HEK293 (cell line): ENCODE measurements around the gene STK32C.

Experiments used
- CTCF ChIP-seq: fragments of 450-650 bp; formaldehyde crosslinking; IDR thresholded peaks from 2 replicates; pipeline ENCODE4 v1.5.1; 2016; ENCODE audit warnings: missing biosample characterization, missing genetic modification characterization
- KLF8 ChIP-seq: fragments of 450-650 bp; formaldehyde crosslinking; IDR thresholded peaks from 2 replicates; pipeline ENCODE4 v1.5.1; 2016; ENCODE audit warnings: missing biosample characterization, missing genetic modification characterization
- SP7 ChIP-seq: fragments of 450-650 bp; formaldehyde crosslinking; IDR thresholded peaks from 2 replicates; pipeline ENCODE4 v1.5.1; 2016; ENCODE audit warnings: missing biosample characterization, missing genetic modification characterization
- WT1 ChIP-seq: fragments of 450-650 bp; formaldehyde crosslinking; IDR thresholded peaks from 2 replicates; pipeline ENCODE4 v1.5.1; 2016; ENCODE audit warnings: missing biosample characterization, missing genetic modification characterization
- ZBTB17 ChIP-seq: fragments of 450-650 bp; formaldehyde crosslinking; IDR thresholded peaks from 2 replicates; pipeline ENCODE4 v1.5.1; 2016; ENCODE audit warnings: missing biosample characterization, missing genetic modification characterization
- ZNF138 ChIP-seq: fragments of 450-650 bp; formaldehyde crosslinking; IDR thresholded peaks from 2 replicates; pipeline ENCODE4 v1.5.1; 2016; ENCODE audit warnings: missing biosample characterization, missing genetic modification characterization, borderline replicate concordance
- ZNF335 ChIP-seq: fragments of 450-650 bp; formaldehyde crosslinking; conservative IDR thresholded peaks from 2 replicates; pipeline ENCODE4 v1.5.1; 2016; ENCODE audit warnings: missing biosample characterization, missing genetic modification characterization
- ZNF350 ChIP-seq: fragments of 450-650 bp; formaldehyde crosslinking; IDR thresholded peaks from 2 replicates; pipeline ENCODE4 v1.5.0; 2017; ENCODE audit warnings: missing biosample characterization, mild to moderate bottlenecking, missing genetic modification characterization
- ZNF404 ChIP-seq: fragments of 450-650 bp; formaldehyde crosslinking; IDR thresholded peaks from 2 replicates; pipeline ENCODE4 v1.5.1; 2017; ENCODE audit warnings: missing biosample characterization, missing genetic modification characterization
- ZNF580 ChIP-seq: fragments of 450-650 bp; formaldehyde crosslinking; IDR thresholded peaks from 2 replicates; pipeline ENCODE4 v1.5.1; 2016; ENCODE audit warnings: missing biosample characterization, missing genetic modification characterization
- ZNF777 ChIP-seq: fragments of 450-650 bp; formaldehyde crosslinking; IDR thresholded peaks from 2 replicates; pipeline ENCODE4 v1.5.1; 2017; ENCODE audit warnings: missing biosample characterization, missing genetic modification characterization, borderline replicate concordance
- ZNF785 ChIP-seq: fragments of 450-650 bp; formaldehyde crosslinking; IDR thresholded peaks from 2 replicates; pipeline ENCODE4 v1.5.1; 2016; ENCODE audit warnings: missing biosample characterization, missing genetic modification characterization
- ZSCAN23 ChIP-seq: fragments of 450-650 bp; formaldehyde crosslinking; IDR thresholded peaks from 2 replicates; pipeline ENCODE4 v1.5.1; 2016; ENCODE audit warnings: missing biosample characterization, missing genetic modification characterization
- ZSCAN5A ChIP-seq: fragments of 450-650 bp; formaldehyde crosslinking; IDR thresholded peaks from 2 replicates; pipeline ENCODE4 v1.5.1; 2016; ENCODE audit warnings: missing biosample characterization, missing genetic modification characterization

- TF ChIP-seq ZSCAN23 (tag by site-specific recombination) (no peak), ZNF785 (tag by site-specific recombination) (no peak), SP7 (tag by site-specific recombination) (no peak), CTCF (tag by site-specific recombination) (no peak), ZNF777 (tag by site-specific recombination) (no peak), WT1 (tag by site-specific recombination) (no peak), ZNF404 (tag by site-specific recombination) (no peak), ZNF350 (no peak), ZNF138 (tag by site-specific recombination) (no peak), ZSCAN5A (tag by site-specific recombination) (no peak), KLF8 (tag by site-specific recombination) (no peak), ZBTB17 (tag by site-specific recombination) (no peak), ZNF335 (tag by site-specific recombination) (no peak), ZNF580 (tag by site-specific recombination) (no peak)
Observed at GRCh38 chr10:132234860-132235259, 72.9 kb downstream of the STK32C start.
